ENCODE results near the gene MN1. TPM values are rescaled to one million over a fixed set of nuclear protein-coding genes. Genes with fewer than 3 reads are reported as not detected.

Gene MN1
- total RNA-seq, 3 donors from 2014 or later = 0.49 to 7.6 (median 1.8) TPM

DNA sequence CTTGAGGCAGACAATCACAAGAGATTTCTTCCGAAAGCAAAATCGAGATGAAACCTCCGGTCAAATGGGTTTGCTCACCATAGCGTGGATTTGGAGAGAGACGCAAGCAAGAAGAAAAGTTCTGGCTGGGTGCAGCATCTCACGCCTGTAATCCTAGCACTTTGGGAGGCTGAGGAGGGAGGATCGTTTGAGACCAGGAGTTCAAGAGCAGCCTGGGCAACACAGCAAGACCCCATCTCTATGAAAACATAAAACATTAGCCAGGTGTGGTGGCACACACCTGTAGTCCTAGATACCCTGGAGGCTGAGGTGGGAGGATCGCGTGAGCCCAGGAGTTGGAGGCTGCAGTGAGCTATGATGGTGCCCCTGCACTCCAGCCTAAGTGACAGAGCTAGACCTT lies 24.4 kb downstream of the MN1 start:
- no peak for ATAC-seq
- TF ChIP-seq, protein P1, sequence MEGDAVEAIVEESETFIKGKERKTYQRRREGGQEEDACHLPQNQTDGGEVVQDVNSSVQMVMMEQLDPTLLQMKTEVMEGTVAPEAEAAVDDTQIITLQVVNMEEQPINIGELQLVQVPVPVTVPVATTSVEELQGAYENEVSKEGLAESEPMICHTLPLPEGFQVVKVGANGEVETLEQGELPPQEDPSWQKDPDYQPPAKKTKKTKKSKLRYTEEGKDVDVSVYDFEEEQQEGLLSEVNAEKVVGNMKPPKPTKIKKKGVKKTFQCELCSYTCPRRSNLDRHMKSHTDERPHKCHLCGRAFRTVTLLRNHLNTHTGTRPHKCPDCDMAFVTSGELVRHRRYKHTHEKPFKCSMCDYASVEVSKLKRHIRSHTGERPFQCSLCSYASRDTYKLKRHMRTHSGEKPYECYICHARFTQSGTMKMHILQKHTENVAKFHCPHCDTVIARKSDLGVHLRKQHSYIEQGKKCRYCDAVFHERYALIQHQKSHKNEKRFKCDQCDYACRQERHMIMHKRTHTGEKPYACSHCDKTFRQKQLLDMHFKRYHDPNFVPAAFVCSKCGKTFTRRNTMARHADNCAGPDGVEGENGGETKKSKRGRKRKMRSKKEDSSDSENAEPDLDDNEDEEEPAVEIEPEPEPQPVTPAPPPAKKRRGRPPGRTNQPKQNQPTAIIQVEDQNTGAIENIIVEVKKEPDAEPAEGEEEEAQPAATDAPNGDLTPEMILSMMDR (IDR thresholded peaks at IDR 0.05) = no peak
- no peak for DNase-seq
- no peaks in the 10 kb centered on the region for H3K9me3 ChIP-seq
- intact Hi-C loops (cut with DNase I, micrococcal nuclease) = no loop called here
- H3K4me1 ChIP-seq (ENCODE audit: low read depth) = no peaks in the 10 kb centered on the region
- H3K36me3 ChIP-seq (ENCODE audit: low read depth) = no peaks in the 10 kb centered on the region
- H3K4me3 ChIP-seq = no peak overlapping the region

- no peaks in the 10 kb centered on the region for H3K36me3 ChIP-seq (ENCODE audit: low read depth)
- no peak for DNase-seq
- TF ChIP-seq, protein P1 (IDR thresholded peaks at IDR 0.05) = no peak
- no peak overlapping the region for H3K4me3 ChIP-seq
- ATAC-seq = no peak
- H3K9me3 ChIP-seq = no peaks in the 10 kb centered on the region
- intact Hi-C loops (cut with DNase I, micrococcal nuclease) = no loop called here
- no peaks in the 10 kb centered on the region for H3K4me1 ChIP-seq (ENCODE audit: low read depth)
Measured at GRCh38 chr22:27776650-27776958, 25.0 kb downstream of the MN1 start.

DNA sequence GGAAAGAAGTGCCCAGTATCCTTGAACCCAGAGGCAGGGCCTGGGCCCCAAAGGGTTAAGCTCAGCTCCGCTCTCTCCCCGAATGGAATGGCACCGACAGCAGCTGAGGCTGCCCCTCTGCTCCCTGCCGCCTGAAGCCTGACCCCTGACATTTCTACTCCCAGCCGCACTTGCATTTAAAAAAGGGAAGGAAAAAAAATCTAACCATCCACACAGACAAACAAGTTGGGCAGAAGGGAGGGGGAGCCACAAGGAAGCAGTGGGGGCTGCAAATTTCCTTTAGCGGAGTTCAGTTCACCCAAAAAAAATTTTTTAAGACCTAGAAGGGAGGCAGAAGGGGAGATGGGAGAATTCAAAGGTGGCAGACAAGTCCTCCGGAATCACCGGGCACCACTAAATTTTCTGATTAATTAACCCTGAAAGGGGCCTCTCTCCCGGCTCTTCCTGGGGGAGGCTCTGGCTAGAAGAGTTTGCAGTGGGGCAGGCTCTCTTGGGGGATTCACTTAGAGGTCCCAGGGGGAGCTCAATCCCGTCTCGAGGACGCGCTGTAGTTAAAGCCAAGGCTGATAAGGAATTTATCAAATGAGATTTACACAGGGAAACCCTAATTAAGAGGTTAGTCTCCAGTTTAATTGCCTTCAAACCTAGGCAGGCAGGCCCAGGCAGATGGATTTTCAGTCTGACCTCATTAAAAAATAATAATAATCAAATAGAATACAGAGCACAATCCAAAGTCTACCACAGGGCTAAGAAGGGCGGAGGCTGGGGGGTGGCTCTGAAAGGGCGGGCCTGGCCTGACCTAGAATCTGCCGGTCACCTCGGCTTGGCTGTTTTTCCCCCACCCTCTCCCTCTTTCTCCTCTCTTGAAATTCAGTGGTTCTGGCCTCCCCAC lies 25.6 kb downstream of the MN1 start:
- TF ChIP-seq, protein P1 (IDR thresholded peaks at IDR 0.05) = no peak
- no peaks in the 10 kb centered on the region for H3K9me3 ChIP-seq
- no peaks in the 10 kb centered on the region for H3K4me1 ChIP-seq (ENCODE audit: low read depth)
- ATAC-seq = no peak
- H3K36me3 ChIP-seq (ENCODE audit: low read depth) = no peaks in the 10 kb centered on the region
- H3K4me3 ChIP-seq = no peak overlapping the region
- intact Hi-C loops (cut with DNase I, micrococcal nuclease) = no loop called here
- no peak for DNase-seq

DNA sequence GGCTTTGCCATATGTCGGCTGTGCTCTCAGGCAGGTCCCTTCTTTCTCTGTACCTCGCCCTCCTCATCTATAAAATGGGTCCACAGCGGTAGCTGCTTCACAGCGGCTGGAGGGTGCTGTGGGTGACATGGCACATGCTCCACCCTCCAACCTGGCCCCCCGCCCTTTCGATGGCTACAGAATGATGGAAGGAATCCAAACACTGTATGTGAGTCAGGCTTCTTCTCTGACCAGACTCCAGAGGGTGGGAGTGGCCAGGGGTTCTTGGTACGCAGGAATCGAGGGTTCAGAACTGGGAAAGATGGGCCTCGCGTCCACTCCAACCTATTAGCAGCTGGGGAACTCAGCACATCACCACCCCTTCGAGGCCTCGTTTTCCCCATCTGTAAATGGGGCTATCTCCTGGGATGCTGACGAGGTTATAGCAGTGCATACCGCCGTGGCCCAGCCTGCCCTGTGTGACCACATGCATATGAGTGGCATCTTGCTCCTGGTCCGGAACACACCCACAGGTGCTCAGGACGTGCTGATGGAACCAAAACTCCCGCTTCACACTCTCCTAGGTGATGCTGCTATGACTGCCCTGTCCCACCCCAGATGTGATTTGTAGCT lies 26.4 kb downstream of the MN1 start:
- H3K36me3 ChIP-seq (ENCODE audit: low read depth) = no peaks in the 10 kb centered on the region
- H3K9me3 ChIP-seq = no peaks in the 10 kb centered on the region
- no peaks in the 10 kb centered on the region for H3K4me1 ChIP-seq (ENCODE audit: low read depth)
- no peak overlapping the region for H3K4me3 ChIP-seq
- TF ChIP-seq, protein P1 (IDR thresholded peaks at IDR 0.05) = no peak
- intact Hi-C loops (cut with DNase I, micrococcal nuclease) = no loop called here
- no peak for ATAC-seq
- DNase-seq = no peak

DNA sequence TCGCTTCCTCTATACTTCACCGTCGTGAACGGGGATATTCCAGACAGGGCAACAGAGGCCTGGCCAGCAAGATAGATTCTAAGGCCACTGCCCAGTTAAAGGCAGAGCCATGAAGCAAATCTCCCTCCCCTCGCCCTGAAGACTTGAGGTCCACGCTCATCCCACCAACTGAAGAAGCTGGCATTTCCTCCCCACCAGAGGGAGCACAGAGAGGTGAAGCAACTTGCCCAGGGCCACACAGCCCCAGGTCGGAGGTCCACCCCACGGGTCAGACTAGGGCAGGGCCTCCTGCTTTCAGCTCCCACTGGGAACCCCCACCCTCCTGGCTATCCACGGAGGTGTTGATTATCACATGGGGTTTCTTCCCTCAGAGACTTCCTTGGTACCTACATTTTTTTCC lies 27.4 kb downstream of the MN1 start:
- DNase-seq = no peak
- Histone ChIP-seq H3K36me3 (ENCODE audit: low read depth) (no peaks in the 10 kb centered on the region), H3K4me3 (no peak overlapping the region), H3K4me1 (ENCODE audit: low read depth) (no peaks in the 10 kb centered on the region), H3K9me3 (no peaks in the 10 kb centered on the region)
- TF ChIP-seq, protein P1 (IDR thresholded peaks at IDR 0.05) = no peak
- ATAC-seq = no peak
- intact Hi-C loops (cut with DNase I, micrococcal nuclease) = no loop called here

Data from mucosa of descending colon (tissue), 3 donors.